GM10248 (cell line): ENCODE results near the gene DIRAS1.

Experiments used
- CTCF ChIA-PET: fragments of 300-600 bp; sonication (Branson Sonifier 250); formaldehyde crosslinking; extraction: SDS; loops from one replicate; lab custom pipeline; 2021; ENCODE audit warnings: antibody characterized with exemption; lab: Yijun Ruan, JAX
- POLR2A ChIA-PET: fragments of 350-650 bp; sonication (Branson Sonifier 250); formaldehyde crosslinking; extraction: SDS; loops from one replicate; lab custom pipeline; 2020; ENCODE audit warnings: antibody characterized with exemption; lab: Yijun Ruan, JAX
- DNase-seq: peaks from one replicate; pipeline ENCODE4 v3.0.0; 2012; ENCODE audit errors: extremely low spot score
- TF ChIP-seq, protein P1 (sequence below): IDR thresholded peaks from 2 replicates; pipeline ENCODE4 v1.5.1; 2012; ENCODE audit warnings: mild to moderate bottlenecking, low read depth; ENCODE audit errors: extremely low read depth, missing control alignments, control extremely low read depth

DIRAS1 gene

DNA sequence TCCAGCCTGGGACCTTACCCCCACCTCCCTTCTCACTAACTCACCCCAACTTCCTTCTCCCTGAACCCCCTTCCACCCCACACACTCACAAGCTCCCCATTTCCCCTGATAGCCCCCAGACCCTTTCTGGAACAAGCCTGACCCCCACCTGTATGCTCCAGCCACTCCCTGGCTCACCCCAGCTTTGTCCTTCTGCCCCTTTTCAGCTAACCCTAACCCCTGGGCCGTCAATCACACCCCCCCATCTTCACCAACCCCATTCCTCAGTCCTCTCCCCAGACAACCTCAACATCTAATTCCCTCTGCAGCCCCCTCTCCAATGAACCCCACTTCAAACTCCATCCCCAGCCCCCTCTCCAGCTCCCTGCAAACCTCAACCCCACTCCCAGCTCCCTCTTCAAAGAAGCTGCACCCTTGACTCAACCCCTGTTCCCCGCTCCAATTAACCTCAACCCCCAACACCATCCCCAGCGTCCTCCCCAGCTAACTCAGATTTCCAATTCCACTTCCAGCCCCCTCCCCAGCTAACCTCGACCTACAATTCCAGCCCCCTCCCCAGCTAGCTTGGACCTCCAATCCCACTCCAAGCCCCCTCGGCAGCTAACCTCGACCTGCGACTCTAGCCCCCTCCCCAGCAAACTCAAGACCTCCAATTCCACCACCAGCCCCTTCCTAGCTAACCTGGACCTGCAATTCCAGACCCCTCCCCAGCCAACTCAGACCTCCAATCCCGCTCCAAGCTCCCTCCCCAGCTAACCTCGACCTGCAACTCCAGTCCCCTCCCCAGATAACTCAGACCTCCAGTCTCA lies 19.6 kb downstream of the DIRAS1 start:
- POLR2A ChIA-PET = interaction anchor here (0.6 to 1.5 kb wide), 5 partner anchors 18 to 225 kb away, joined by 3 to 11 read pairs (median 6); partner anchors contain the start of gene GADD45B
- CTCF ChIA-PET = interaction anchor here (1.3 to 2.2 kb wide), 3 partner anchors 21 to 53 kb away, joined by 3 to 11 read pairs (median 7); no protein-coding TSS in a partner anchor
- TF ChIP-seq, protein P1, sequence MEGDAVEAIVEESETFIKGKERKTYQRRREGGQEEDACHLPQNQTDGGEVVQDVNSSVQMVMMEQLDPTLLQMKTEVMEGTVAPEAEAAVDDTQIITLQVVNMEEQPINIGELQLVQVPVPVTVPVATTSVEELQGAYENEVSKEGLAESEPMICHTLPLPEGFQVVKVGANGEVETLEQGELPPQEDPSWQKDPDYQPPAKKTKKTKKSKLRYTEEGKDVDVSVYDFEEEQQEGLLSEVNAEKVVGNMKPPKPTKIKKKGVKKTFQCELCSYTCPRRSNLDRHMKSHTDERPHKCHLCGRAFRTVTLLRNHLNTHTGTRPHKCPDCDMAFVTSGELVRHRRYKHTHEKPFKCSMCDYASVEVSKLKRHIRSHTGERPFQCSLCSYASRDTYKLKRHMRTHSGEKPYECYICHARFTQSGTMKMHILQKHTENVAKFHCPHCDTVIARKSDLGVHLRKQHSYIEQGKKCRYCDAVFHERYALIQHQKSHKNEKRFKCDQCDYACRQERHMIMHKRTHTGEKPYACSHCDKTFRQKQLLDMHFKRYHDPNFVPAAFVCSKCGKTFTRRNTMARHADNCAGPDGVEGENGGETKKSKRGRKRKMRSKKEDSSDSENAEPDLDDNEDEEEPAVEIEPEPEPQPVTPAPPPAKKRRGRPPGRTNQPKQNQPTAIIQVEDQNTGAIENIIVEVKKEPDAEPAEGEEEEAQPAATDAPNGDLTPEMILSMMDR = no peak
- DNase-seq = no peak

DNA sequence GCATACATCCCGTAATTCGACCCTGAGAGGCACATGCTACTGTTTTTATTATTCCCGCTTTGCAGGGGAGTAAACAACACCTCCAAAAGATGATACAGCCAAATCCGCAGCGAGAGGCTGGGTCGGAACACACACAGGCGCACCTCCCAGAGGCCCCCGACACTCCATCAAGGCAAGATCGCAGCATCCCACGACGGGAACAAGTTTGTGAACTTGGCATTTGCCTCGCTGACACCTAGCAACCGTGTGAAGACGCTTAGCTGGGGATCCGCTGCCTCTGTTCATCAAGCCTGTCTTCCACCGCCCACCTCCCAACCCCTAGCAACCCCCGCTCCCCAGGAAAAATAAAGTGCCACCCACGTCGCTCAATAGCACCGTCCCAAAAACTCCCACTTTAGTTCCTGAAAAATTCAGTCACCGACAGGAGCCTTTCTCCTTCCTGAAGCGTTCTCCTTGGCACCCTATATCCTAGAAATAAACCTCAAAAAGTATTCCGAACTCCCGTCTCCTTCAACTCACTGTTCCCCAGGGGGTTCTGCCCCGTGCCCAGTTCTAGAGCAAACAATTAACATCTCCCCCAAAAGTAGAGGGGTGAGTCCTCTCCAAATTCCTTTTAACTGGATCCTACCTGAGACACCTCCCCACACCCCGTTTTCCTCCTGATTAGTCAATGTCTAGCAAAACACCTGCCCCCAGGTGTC lies 20.4 kb downstream of the DIRAS1 start:
- POLR2A ChIA-PET = interaction anchor here (0.6 to 1.5 kb wide), 3 partner anchors 100 to 369 kb away, joined by 3 to 11 read pairs (median 3); partner anchors contain the start of gene GADD45B
- TF ChIP-seq, protein P1 = no peak
- CTCF ChIA-PET = interaction anchor here (1.3 to 2.2 kb wide), 4 partner anchors 21 to 70 kb away, joined by 3 to 11 read pairs (median 5); no protein-coding TSS in a partner anchor
- DNase-seq = no peak

DNA sequence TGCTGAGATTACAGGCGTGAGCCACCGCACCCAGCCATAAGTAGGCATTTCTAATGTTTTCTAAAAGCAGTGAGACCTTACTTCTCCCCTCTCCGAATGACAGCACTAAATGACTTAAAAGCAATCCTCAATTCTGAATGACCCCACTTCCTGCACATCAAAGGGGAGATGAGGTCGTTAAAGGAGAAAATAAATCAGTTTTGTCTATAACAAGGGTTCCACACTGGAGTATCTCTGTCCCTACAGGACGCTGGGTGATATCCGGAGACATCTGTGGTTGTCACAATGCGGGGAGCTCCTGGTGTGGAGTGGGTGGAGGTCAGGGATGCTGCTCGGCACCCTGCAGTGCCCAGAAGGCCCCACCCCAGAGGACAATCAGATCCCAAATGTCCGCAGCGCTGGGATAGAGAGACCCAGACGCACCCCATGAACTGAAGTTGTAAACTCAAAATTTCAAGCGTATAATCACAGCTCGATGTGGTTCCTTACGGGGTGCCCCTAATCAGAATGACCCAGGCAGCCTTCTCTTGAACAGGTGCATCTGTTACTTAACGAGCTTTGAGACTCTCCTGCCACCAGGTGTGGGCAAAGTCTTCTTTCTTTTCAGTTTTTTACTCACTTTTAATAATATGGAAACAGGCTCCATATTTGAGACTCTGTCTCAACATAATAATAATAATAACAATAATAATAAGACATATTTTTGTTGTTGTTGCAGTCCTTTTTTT lies 21.6 kb downstream of the DIRAS1 start:
- no peak for DNase-seq
- POLR2A ChIA-PET = interaction anchor here (0.7 to 0.9 kb wide), 3 partner anchors 21 to 368 kb away, joined by 3 to 4 read pairs (median 3); partner anchors contain the start of gene GADD45B
- TF ChIP-seq, protein P1 = no peak
- CTCF ChIA-PET = interaction anchor here (0.7 to 1.5 kb wide), 6 partner anchors 11 to 69 kb away, joined by 3 to 8 read pairs (median 3); no protein-coding TSS in a partner anchor

DNA sequence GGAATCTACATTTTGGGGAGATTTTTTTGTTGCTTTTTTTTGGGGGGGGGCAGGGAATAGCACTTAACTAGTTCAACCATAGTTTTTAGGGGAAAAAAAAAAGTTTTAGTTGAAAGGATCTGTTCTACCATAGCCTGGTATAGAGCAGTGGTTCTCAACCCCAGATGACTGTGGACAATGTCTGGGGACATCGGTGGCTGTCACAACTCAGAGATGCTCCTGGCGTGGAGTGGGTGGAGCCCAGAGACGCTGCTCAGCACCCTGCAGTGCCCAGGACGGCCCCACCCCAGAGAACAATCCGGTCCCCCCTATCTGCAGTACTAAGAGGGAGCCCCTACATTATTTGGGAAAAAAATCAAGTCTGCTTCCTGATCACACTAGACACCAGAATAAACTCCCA lies 27.0 kb downstream of the DIRAS1 start:
- ChIA-PET CTCF (no interaction called here), POLR2A (no interaction called here)
- TF ChIP-seq, protein P1 = no peak
- no peak for DNase-seq

DNA sequence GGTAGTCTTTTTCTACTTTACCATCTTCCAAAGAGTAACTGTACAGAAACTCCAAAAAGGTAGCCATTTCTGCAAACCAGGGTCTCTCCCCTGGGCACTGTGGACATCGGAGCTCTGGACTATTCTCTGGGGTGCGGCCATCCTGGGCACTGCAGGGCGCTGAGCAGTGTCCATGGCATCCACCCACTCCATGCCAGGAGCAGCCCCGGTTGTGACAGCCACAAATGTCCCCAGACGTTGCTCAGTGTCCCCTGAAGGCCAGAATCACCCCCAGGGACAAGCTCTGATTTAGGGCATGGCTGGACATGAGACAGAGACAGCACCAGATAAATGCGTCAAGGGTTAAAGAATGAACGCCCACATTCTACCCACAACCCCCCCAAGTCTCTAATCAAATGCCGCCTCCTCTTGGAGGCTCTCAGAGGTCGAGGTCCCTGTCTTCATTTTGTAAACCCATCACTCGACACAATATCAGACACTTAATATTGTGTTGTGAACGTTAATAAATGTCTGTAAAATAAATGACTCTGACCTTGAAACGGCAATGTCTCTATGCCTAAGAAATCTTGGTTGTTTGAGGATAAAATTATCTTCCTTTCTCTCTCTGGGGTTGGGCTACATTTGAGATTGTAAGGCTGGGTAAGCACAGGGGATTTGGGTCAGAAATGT lies 27.5 kb downstream of the DIRAS1 start:
- no peak for DNase-seq
- TF ChIP-seq, protein P1 = no peak
- ChIA-PET CTCF (interaction anchor here (1.3 kb wide), 1 partner anchor 45 kb away, joined by 6 read pairs; no protein-coding TSS in a partner anchor), POLR2A (no interaction called here)
